Inferior parietal cortex (tissue), 1 donor: ENCODE results near the gene MOB3C.
"Not testable (repeated sequence)": the region's sequence is repeated elsewhere in the genome, so short reads cannot be mapped to it uniquely, and the experiment has no call there.

Experiments
- DNase-seq: peaks from one replicate; pipeline ENCODE4 v3.0.0-alpha.2; 2016; ENCODE audit errors: extremely low spot score

The MOB3C gene

DNA sequence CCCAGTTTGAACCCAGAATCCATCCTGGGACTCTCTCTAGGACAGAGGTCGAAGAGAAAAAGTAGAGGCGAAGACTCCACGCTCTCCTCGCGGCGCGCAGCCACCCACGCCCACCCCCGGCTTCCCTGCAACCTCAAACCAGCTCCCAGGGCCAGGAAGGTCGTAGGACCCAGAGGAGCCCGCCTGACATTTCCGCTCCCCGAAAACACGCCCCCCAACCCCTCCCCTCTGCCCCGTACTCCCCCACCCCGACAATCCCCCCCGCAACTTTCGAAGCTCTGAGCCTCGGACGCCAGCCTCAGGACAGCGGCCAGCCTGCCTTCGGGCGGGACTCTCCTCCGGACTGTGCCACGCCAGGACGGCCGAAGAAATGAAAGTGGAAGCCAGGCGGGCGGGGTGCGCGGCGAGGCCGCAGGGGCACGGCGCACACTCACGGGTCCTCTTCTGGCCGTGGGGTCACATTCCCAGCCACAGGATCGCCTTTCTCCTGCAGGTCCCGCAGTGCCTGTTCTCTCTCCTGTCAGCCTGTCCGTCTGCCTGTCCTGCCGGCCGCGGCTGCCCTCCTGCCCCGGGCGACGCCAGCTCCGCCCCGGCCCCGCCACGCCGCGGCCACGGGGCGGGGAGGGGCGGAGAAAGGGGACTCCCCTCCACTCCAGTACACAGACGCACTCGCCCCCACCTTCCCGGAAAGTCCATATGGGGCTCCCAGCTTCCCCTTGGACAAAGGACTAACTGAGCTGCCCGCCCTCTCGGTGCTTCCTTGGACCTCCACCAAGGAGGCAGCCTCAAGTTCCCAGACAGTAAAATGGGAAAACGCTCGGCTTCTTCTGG, at the start of gene MOB3C:
TSS of gene MOB3C (minus strand) at position 535 of the 831 bp plus-strand sequence. CDS start 3,490 bp downstream, outside the sequence.
- DNase-seq = peak; percentile 62

DNA sequence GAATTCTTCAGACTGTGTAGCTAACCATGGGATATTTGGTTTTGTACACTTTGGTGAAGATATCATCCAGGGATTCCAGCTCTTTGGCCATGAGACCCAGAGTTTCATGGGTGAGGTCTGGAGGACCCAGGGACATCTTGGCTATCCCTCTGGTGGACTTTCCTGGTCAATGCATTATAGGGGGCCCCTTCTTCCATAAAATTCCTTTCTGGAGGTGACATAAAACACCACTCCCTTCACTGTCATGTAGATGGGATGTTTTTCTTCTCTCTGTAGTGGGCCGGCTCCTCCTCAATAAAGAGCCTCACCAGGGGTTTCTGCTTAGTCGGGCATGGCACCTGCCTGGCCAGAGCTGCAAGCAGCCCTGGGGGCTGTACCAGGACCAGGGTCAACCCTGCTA, 49.4 kb upstream of the MOB3C start:
- DNase-seq = no peak

DNA sequence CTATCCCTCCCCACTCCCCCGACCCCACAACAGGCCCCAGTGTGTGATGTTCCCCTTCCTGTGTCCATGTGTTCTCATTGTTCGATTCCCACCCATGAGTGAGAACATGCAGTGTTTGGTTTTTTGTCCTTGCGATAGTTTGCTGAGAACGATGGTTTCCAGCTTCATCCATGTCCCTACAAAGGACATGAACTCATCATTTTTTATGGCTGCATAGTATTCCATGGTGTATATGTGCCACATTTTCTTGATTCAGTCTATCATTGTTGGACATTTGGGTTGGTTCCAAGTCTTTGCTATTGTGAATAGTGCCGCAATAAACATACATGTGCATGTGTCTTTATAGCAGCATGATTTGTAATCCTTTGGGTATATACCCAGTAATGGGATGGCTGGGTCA, 46.3 kb upstream of the MOB3C start:
- DNase-seq = not testable (repeated sequence)

DNA sequence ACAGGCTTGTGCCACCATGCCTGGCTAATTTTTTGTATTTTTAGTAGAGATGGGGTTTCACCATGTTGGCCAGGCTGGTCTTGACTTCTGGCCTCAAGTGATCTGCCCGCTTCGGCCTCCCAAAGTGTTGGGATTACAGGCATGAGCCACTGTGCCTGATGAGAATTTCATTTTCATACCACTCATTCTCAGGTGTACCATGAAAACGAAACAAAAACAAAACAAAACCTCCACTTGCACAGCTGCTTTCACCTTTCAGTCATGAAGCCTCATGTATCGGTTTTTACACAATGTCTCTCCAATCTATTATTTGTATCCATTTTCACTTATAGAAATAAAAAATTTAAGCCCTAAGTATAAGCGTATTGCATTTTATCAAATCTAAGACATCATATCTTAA, 43.5 kb upstream of the MOB3C start:
- DNase-seq = not testable (repeated sequence)

DNA sequence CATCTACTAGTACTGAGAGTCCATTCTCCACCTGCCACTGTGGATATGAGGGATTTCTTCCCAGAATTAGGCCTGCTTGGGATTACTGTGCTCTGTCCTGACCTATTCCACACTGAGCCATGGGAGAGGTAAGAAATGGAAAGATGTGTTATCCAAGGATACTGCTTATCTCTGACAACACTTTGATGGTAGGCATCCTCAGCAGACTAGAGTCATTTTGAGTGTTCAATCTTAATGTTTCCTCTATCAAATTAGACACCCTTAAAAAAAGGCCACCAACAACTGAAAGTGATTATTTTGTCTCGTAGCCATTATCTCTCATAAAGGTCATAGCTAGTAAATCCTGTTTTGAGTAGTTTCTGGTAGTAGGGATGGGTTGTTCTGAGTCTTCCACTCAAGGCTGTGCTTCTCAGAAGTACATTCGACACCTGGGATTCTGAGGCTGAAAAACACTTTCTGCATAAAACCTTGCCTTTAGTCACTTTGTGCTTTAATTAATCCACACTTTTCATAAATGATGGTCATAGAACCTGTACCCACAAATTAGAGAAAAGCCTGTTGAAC, 42.8 kb upstream of the MOB3C start:
- DNase-seq = no peak

DNA sequence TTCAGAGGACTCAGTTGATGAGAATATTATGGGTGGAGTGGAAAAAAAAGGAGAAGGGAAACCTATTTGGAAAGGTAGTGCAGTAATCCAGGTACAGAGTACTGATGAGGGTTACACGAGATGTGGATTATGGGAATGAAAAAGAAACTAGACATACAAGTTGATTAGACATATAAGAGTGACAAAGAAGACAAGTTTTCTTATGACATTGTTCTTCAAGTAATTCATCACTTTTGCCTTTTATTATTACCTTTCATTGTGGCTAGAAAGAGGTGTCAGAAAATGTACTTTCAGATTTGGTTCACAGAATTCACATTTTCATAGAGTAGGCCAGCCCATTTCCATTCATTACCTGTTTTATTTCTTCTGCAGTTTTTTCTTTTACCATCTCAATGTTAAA, 41.2 kb upstream of the MOB3C start:
- no peak for DNase-seq

DNA sequence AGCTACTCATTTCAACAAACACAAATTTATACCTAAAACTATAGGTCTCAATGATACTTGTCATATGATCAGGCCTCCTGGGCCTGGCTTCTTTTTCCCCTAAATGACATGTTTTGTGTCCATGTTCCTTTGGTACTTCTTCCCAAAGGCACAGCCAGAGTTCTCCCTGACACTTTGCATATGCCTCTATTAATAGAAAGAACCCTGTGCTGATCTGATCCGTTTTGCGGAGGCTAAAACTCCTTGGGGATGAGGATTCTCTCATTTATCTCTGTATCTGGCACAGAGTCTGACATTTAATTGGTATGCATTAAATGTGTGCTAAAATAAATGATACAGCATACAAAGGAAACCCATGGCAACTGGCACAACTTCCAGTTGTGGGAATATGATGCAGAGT, 40.0 kb upstream of the MOB3C start:
- no peak for DNase-seq

DNA sequence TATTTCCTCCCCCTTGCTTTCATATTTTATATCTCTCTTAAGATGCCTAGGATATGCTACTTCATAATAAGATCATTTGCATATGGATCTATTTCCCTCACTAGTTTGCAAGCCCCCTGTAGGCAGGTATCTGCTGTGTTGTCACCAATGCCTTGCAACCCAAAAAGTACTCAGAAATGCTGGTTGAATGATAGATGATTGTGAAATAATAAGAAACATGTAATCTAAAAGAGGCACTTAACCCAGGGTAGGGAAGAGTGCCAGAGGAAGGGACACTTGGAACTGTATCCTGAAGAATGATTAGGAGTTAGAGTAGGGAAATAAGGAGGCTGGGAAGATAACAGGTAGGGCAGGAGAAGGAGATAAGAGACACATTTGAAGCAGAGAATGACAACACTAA, 39.2 kb upstream of the MOB3C start:
- DNase-seq = no peak

DNA sequence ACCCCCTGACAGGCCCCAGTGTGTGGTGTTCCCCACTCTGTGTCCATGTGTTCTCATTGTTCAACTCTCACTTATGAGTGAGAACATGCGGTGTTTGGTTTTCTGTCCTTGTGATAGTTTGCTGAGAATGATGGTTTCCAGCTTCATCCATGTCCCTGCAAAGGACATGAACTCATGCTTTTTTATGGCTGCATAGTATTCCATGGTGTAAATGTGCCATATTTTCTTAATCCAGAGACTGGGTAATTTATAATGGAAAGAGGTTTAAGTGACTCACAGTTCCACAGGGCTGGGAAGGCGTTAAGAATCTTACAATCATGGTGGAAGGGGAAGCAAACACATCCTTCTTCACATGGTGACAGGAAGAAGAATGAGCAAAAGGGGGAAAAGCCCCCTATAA, 38.1 kb upstream of the MOB3C start:
- DNase-seq = not testable (repeated sequence)

DNA sequence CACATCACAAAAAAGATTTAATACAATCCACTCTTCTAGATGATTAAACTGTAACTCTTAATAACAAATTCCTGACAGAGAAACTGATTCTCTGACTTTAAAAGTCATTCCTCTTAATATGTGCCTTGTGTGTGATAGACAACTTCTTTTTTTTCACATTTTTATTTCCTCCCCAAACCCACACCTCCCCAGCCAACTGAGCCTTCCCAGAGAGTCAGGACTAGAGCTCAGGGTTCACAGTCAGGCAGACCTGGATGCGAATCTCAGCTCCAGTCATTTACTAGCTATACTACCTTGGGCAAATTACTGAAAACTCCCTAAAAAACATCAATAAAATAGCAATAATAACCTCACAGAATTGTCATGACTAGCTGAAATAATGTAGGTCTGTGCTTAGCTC, 37.4 kb upstream of the MOB3C start:
- DNase-seq = no peak

DNA sequence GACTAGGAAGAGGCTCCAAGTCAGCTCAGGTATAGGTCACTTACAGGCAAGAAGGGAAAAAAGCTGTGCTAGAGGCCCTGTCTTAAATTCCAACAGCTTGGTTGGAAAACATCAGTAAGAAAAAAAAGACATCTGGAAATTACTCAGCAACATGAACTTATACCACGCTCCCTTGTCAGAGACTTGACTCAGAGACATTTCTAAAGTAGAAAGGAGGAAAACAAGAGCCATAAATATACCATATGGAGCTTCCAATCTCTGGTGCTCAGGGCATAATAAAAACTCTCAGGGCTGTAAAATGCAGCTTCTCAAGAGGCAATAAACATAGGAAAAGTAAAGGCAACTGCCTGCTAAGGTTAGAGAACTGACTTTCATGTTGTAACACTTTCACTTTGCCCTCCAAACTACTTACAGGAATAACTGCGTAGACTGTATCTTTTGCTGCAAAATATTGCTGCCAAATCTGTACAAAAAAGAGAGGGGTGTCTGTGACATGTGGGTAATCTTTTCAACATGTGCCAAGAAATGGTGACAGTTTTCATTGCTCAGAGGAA, 36.9 kb upstream of the MOB3C start:
- DNase-seq = no peak

DNA sequence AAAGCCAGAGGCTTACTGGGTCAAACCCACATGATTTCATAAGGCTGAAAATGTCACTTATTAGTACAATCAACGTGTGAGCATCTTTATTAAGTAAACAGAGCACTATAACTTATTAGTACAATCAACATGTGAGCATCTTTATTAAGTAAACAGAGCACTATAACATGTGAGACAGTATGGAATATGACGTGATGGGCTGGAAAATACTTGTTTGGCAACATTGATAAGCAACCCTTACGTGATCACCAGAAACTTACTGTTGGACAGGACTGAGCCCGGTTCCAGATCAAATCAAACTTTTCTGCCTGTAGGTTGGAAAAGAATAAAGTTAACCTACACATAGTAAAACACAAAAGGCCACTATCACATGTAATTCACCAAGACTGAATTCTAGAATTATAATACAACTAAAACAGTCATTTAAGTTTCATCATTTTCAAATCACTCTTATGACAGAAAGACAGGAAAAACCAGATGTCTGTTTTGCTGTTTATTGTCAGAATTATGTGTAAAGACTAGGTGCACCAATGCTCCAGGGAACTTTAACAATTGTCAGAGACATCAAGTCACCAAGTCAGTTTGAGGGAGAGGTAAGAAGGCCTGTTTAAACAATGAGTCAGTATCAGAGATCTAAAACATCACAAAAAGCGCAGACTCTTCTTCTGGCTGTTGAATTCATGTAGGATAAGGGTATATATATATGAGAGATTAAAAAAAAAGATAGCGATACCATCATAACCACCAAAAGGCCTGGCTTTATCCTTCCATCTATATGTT, 35.9 kb upstream of the MOB3C start:
- DNase-seq = no peak

DNA sequence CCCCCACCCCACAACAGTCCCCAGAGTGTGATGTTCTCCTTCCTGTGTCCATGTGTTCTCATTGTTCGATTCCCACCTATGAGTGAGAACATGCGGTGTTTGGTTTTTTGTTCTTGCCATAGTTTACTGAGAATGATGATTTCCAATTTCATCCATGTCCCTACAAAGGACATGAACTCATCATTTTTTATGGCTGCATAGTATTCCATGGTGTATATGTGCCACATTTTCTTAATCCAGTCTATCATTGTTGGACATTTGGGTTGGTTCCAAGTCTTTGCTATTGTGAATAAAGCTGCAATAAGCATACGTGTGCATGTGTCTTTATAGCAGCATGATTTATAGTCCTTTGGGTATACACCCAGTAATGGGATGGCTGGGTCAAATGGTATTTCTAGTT, 34.5 kb upstream of the MOB3C start:
- not testable (repeated sequence) for DNase-seq

DNA sequence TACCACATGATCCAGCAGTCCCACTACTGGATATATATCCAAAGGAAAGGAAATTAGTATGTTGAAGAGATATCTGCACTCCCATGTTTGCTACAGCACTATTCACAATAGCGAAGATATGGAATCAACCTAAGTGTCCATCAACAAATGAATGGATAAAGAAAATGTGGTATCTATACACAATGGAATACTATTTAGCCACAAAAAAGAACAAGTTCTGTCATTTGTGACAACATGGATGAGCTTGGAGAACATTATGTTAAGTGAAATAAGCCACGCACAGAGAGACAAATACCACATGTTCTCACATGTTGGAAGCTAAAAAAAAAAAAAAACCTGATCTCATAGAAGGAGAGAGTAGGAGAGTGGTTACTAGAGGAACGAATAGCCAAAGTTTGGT, 33.9 kb upstream of the MOB3C start:
- no peak for DNase-seq

DNA sequence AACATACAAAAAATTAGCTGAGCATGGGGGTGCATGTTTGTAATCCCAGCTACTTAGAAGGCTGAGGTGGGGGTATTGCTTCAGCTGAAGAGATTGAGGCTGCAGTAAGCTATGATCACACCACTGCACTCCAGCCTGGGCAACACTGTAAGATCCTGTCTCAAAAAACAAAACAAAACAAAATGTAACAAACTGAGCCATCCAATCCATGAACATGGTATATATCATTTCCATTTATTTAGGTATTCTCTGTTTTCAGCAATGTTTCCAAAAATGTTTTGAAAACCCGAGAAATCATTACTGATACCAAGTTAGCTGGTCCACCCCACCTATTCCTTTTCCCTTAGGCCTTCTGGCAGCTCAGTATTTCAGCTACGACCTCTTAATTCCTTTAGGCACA, 33.2 kb upstream of the MOB3C start:
- no peak for DNase-seq

DNA sequence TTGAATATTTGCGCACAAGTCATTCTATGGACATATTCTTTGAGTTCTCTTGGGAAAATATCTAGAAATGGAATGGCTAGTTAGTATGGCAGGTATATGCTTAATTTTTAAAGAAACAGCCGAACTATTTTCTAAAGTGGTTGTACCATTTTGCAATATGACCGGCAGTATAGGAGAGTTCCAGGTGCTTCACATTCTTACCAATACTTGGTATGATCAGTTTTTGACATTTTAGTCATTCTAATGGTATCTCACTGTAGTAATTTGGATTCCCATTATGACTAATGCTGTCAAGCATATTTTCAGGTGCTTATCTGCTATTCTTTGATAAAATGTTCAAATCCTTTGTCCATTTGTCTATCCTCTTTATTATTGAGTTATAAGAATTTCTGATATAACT, 31.0 kb upstream of the MOB3C start:
- no peak for DNase-seq

DNA sequence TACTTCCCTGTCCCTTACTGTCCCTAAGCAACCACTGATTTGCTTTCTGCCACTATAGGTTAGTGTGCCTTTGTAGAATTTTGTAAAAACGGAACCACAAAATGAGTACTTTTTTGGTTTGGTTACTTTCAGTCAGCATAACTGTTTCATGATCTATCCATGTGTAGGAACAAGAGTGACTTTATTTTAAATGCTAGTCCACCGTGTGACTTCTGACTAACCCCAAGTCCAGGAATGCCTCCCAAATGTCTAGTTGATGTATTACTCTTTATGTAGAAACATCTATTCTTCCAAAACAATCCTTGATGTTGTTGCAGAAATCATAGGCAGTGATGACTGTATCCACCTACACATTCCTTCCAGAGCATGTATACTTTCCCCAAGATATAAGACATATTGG, 30.2 kb upstream of the MOB3C start:
- no peak for DNase-seq

DNA sequence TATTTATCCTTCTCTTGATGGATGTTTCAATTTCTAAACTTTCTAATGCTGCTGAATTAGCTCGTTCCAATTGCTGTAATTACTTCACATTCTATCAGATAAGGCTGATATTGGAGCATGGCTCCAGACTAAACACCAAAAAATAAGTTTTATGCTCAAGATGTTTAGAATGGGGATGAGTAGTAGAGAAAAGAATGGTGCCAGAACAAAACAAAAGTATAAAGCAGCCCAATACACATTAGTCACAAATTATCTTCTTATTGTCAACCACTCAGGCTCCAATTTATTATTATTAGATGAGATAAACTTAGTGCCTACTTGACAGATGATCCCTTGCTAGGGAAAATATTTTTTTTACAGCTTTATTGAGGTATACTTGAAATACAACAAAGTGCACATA, 29.7 kb upstream of the MOB3C start:
- DNase-seq = no peak

DNA sequence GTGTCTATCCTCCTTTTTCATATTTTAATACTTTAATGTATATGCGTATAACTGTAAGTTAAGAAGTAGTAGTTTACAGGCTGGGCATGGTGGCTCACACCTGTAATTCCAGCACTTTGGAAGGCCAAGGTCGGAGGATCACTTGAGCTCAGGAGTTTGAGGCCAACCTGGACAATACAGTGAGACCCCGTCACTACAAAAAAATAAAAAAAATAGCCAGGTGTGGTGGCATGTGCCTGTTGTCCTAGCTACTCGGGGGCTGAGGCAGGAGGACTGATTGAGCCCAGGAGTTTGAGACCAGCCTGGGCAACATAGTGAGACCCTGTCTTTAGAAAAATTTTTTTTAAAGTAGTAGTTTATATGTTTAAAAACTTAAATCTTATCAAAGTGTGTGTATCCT, 29.2 kb upstream of the MOB3C start:
- DNase-seq = no peak

DNA sequence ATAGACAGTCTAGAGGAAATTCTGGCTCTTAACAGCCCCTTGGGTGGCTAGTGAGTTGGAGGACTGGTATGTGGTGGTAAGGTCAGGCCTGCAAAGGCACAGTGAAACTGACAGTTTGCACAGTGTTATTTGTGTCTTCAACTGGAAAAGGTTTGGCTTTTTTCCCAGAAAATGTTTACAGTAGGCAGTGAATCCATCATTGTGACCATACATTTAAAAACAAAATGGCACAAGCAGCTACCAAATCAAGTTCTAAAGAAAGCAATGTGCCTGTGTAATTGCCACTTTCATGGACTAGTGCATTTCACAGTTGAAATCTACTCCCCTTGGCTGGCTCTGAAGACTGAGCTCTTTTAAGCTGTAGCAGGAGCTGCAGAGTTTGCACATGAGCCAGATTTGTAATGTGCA, 26.8 kb upstream of the MOB3C start:
- peak; percentile 22 for DNase-seq

DNA sequence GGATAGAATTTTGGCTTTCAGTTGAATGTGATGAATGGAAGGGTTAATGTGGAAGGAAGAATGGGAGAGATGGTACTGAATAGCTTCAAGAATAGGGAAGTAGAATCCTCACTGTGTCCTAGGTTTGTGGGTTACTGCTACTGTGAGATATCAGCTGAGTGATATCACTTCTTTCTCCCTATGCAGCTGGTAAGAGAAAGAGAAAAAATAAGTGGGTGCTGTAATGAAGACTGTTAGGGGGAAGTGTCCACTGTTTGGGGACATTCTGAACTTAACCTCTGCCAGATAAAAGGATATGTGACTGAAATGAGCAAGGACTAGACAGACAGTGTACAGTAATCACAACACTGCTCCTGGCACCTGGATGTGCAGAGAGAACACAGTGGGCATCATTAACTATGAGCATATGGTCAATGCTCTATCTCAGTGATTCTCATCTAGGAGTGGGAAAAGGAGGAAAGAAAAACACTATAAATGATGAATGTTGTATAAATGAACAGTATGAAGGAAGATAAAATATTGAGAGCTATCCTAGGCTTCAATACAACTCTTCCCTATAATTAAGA, 25.6 kb upstream of the MOB3C start:
- no peak for DNase-seq

DNA sequence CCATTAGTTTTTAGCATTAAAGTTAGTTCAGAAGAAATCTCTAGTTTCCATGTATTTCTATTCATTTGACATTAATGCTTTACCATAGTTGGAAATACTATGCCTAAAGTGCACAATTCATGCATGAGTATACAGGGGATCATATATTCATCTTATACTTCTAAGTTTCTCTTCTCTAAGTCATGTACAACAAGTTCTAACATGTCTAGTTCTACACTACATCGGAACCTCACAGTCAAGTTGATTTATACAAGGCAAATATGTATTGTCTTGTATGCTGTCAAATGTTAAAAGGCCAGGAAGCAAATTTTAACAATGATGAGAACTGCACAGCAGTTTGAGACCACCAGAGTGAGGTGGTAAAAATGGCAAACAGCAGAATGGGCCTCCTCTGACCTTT, 22.9 kb upstream of the MOB3C start:
- no peak for DNase-seq
